H1 (cell line): ENCODE measurements around the gene PITPNC1. TPM values are rescaled to one million over a fixed set of nuclear protein-coding genes. Genes with fewer than 3 reads are reported as not detected.

Experiments
- CTCF ChIA-PET: fragments of 300-600 bp; sonication (Branson Sonifier 250); formaldehyde crosslinking; loops from one replicate; lab custom pipeline; 2021; ENCODE audit not compliant: partially characterized antibody; lab: Charles Lee
- POLR2A ChIA-PET: fragments of 300-600 bp; sonication (Branson Sonifier 250); formaldehyde crosslinking; loops from one replicate; lab custom pipeline; 2021; ENCODE audit warnings: inconsistent platforms; ENCODE audit not compliant: partially characterized antibody; lab: Charles Lee
- DNase-seq, 2 experiments: peaks; one replicate each; pipeline versions ENCODE4 v3.0.0 to v3.0.0-alpha.2; 2010 to 2022; ENCODE audit warnings: low spot score in 2 of 2, low read depth in 1 of 2, mixed read lengths in 1 of 2
- FAIRE-seq: peaks from 2 replicates; lab custom pipeline; 2011; peaks lifted over from hg19 to GRCh38; lab: Jason Lieb, UNC
- H2AFZ ChIP-seq: 2 replicates; pipeline ENCODE4 v1.8.1; 2012; ENCODE audit warnings: low read length, inconsistent platforms
- H2AK5ac ChIP-seq: 2 replicates; pipeline ENCODE4 v1.6.1; 2013; ENCODE audit warnings: low read depth, low read length
- H2BK120ac ChIP-seq: replicated peaks from 2 replicates; pipeline ENCODE3; 2013; ENCODE audit warnings: low read depth, low read length, inconsistent platforms
- H2BK12ac ChIP-seq: 2 replicates; pipeline ENCODE4 v1.6.1; 2013; ENCODE audit warnings: low read depth, low read length
- H2BK15ac ChIP-seq: 2 replicates; pipeline ENCODE4 v1.6.1; 2013; ENCODE audit warnings: low read length
- H2BK20ac ChIP-seq: 2 replicates; pipeline ENCODE4 v1.6.1; 2013; ENCODE audit warnings: low read length
- H2BK5ac ChIP-seq: 2 replicates; pipeline ENCODE4 v1.6.1; 2013; ENCODE audit warnings: low read depth, low read length
- H3K14ac ChIP-seq: 2 replicates; pipeline ENCODE4 v1.6.1; 2013; ENCODE audit warnings: inconsistent platforms; ENCODE audit not compliant: insufficient read length
- H3K18ac ChIP-seq: 2 replicates; pipeline ENCODE4 v1.6.1; 2013; ENCODE audit warnings: low read length; ENCODE audit errors: extremely low read depth
- H3K23ac ChIP-seq: 2 replicates; pipeline ENCODE4 v1.6.1; 2013; ENCODE audit warnings: inconsistent platforms; ENCODE audit not compliant: insufficient read length
- H3K23me2 ChIP-seq: 2 replicates; pipeline ENCODE4 v1.6.1; 2013; ENCODE audit warnings: low read depth, low read length
- H3K27ac ChIP-seq: 2 replicates; pipeline ENCODE4 v1.6.1; 2011; ENCODE audit warnings: low read depth, low read length, inconsistent platforms
- H3K27me3 ChIP-seq, 4 experiments: replicated peaks in 1 of 4; 1 replicate in 1 of 4; 2 replicates in 3 of 4; pipeline versions ENCODE4 v1.6.1 to v1.8.1; 2011 to 2013; ENCODE audit warnings: low read length in 3 of 4, mild to moderate bottlenecking in 3 of 4, inconsistent platforms in 2 of 4, mixed read lengths in 2 of 4, moderate library complexity in 1 of 4; ENCODE audit not compliant: control insufficient read depth in 3 of 4, insufficient read depth in 3 of 4; ENCODE audit errors: extremely low read depth in 1 of 4
- H3K36me3 ChIP-seq, 4 experiments: 2 replicates each; pipeline versions ENCODE4 v1.6.1 to v1.8.1; 2011 to 2013; ENCODE audit warnings: mild to moderate bottlenecking in 4 of 4, low read length in 3 of 4, moderate library complexity in 2 of 4, control low read depth in 1 of 4, inconsistent platforms in 1 of 4; ENCODE audit not compliant: insufficient read depth in 4 of 4, control insufficient read depth in 2 of 4
- H3K4ac ChIP-seq: replicated peaks from 2 replicates; pipeline ENCODE3; 2013; ENCODE audit warnings: low read length, low read depth, mixed read lengths, inconsistent platforms; ENCODE audit not compliant: insufficient read length
- H3K4me1 ChIP-seq, 4 experiments: replicated peaks in 1 of 4; 1 replicate in 1 of 4; 2 replicates in 3 of 4; pipeline versions ENCODE4 v1.6.1 to v1.8.1; 2011 to 2013; ENCODE audit warnings: low read length in 3 of 4, inconsistent platforms in 2 of 4, mixed read lengths in 1 of 4; ENCODE audit not compliant: insufficient read depth in 4 of 4, control insufficient read depth in 3 of 4
- H3K4me2 ChIP-seq, 2 experiments: 2 replicates each; pipeline versions ENCODE4 v1.6.1 to v1.8.1; 2011 to 2013; ENCODE audit warnings: low read depth in 2 of 2, low read length in 2 of 2, control low read depth in 1 of 2, inconsistent platforms in 1 of 2, mild to moderate bottlenecking in 1 of 2; ENCODE audit not compliant: insufficient read depth in 1 of 2
- H3K4me3 ChIP-seq, 4 experiments: fragments of 200-600, 300-600 bp in 1 of 4; sonication (generic), shearing (Covaris generic), sonication (Bioruptor Twin) in 1 of 4; 2 replicates each; pipeline versions ENCODE4 v1.5.1 to v1.8.1; 2011 to 2016; ENCODE audit warnings: low read length in 4 of 4, low read depth in 3 of 4, control low read depth in 2 of 4, inconsistent platforms in 2 of 4, mild to moderate bottlenecking in 2 of 4, mixed read lengths in 1 of 4, moderate library complexity in 1 of 4; ENCODE audit not compliant: insufficient read depth in 2 of 4; ENCODE audit errors: extremely low read depth in 1 of 4
- H3K56ac ChIP-seq: replicated peaks from 2 replicates; pipeline ENCODE3; 2013; ENCODE audit warnings: low read depth, mild to moderate bottlenecking, mixed read lengths, low read length, inconsistent platforms; ENCODE audit not compliant: insufficient read length
- H3K79me1 ChIP-seq: 2 replicates; pipeline ENCODE4 v1.6.1; 2013; ENCODE audit warnings: low read depth, low read length, control low read depth
- H3K79me2 ChIP-seq, 2 experiments: 2 replicates each; pipeline versions ENCODE4 v1.6.1 to v1.8.1; 2012 to 2013; ENCODE audit warnings: low read length in 2 of 2, mild to moderate bottlenecking in 2 of 2, inconsistent platforms in 1 of 2; ENCODE audit not compliant: insufficient read depth in 2 of 2, control insufficient read depth in 1 of 2
- H3K9ac ChIP-seq, 4 experiments: replicated peaks in 1 of 4; 1 replicate in 1 of 4; 2 replicates in 3 of 4; pipeline versions ENCODE4 v1.6.1 to v1.8.1; 2011 to 2013; ENCODE audit warnings: low read depth in 3 of 4, low read length in 3 of 4, control low read depth in 2 of 4, mild to moderate bottlenecking in 2 of 4, moderate library complexity in 2 of 4, inconsistent platforms in 1 of 4; ENCODE audit errors: extremely low read depth in 1 of 4
- H3K9me3 ChIP-seq, 2 experiments: 2 replicates each; pipeline versions ENCODE4 v1.6.1 to v1.8.1; 2012 to 2013; ENCODE audit warnings: mild to moderate bottlenecking in 2 of 2, moderate library complexity in 2 of 2, control low read depth in 1 of 2, inconsistent platforms in 1 of 2, low read depth in 1 of 2, low read length in 1 of 2, mixed read lengths in 1 of 2; ENCODE audit not compliant: insufficient read depth in 2 of 2
- H4K20me1 ChIP-seq, 2 experiments: replicated peaks in 1 of 2; 2 replicates each; pipeline versions ENCODE3 to v1.8.1; 2011 to 2013; ENCODE audit warnings: inconsistent platforms in 2 of 2, low read length in 2 of 2, mild to moderate bottlenecking in 1 of 2; ENCODE audit not compliant: insufficient read depth in 2 of 2, control insufficient read depth in 1 of 2
- H4K5ac ChIP-seq: 2 replicates; pipeline ENCODE4 v1.6.1; 2013; ENCODE audit warnings: low read length, low read depth, mixed read lengths, inconsistent platforms; ENCODE audit not compliant: insufficient read length
- H4K8ac ChIP-seq: 2 replicates; pipeline ENCODE4 v1.8.0; 2013; ENCODE audit warnings: mild to moderate bottlenecking, moderate library complexity, low read length, inconsistent platforms; ENCODE audit not compliant: insufficient read depth; ENCODE audit errors: extremely low read depth
- H4K91ac ChIP-seq: replicated peaks from 2 replicates; pipeline ENCODE3; 2013; ENCODE audit warnings: low read length, mixed read lengths, inconsistent platforms; ENCODE audit not compliant: insufficient read length
- WGBS, 2 experiments: shearing (Covaris generic) in 1 of 2; methylation state at CpG; one replicate each; pipeline versions ENCODE4 v1.1.6 to v1.1.7; 2013 to 2015; ENCODE audit warnings: low lambda C conversion rate in 2 of 2, mixed read lengths in 2 of 2, inconsistent platforms in 1 of 2, low coverage in 1 of 2, missing lambda C conversion rate in 1 of 2; ENCODE audit not compliant: insufficient replicate concordance in 2 of 2, insufficient coverage in 1 of 2, insufficient read length in 1 of 2; ENCODE audit errors: extremely low coverage in 1 of 2, missing lambda C conversion rate in 1 of 2; 5-methylcytosine and 5-hydroxymethylcytosine counted together
- polyA plus RNA-seq, 7 experiments: library from polyadenylated mRNA; depleted of rRNA in 3 of 7; stranded (reverse) in 5 of 7; unstranded in 2 of 7; fragments of >200 nt in 5 of 7; fragments of 200-250 nt in 2 of 7; gene quantifications; 1 replicate in 5 of 7; 2 replicates in 1 of 7; 4 replicates in 1 of 7; pipeline versions ENCODE4 v1.2.1 to v1.2.3, GENCODE V29; 2011 to 2013; ENCODE audit warnings: missing spikeins in 2 of 7, mixed read lengths in 2 of 7
- total RNA-seq: library from RNA; stranded (reverse); fragmentation: NEBNext Ultra II Directional; extraction: Animal tissue kit (Norgen Biotek cat#: 25700); gene quantifications from 2 replicates; pipeline ENCODE4 v1.2.1, GENCODE V29; 2021

PITPNC1 gene
- total and polyA plus RNA-seq, 2 of the 8 experiments (the other 6 are each of a cell fraction or from before 2014, with no cell fraction given) = 17.6 to 54.7 TPM

DNA sequence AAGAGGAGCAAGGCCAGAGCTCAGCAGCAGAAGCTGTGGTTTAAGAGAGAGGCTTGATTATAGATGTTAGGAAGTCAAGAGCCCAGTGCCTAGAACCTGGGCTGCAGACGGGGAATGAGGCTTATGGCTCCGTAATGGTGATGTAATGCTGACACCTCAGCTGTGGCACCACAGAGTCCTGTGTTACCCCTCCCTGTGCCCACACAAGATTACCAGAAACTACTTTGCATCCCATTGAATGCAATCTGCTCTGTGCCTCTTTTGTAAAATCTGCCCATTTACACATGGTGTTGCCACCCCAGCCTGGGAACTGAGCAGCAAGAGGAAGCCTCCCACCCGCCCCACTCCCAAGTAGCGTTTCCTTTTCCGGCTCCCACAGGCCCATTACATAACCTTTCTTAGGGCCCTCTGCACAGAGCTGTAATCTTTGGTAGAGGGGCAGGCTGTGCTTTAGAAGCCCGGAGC, 57.0 kb downstream of the PITPNC1 start:
- 0 out of 2 replicates have a peak overlapping the region, but pooled peaks have one; percentile 86 for H2AK5ac ChIP-seq
- H3K23me2 ChIP-seq = no peaks in the 10 kb centered on the region
- H3K18ac ChIP-seq = no peak overlapping the region
- peaks cover 0 to 44% of the 10 kb centered on the region in 2 experiments; a peak in 3 of 4 replicates for H3K79me2 ChIP-seq
- H3K27me3 ChIP-seq = no peaks in the 10 kb centered on the region
- peaks cover 0 to 4% (median 1%) of the 10 kb centered on the region in 4 experiments; a peak in 3 of 7 replicates for H3K4me1 ChIP-seq
- no peak overlapping the region for H3K23ac ChIP-seq
- no peaks in the 10 kb centered on the region for H3K9me3 ChIP-seq
- no peak for FAIRE-seq
- no peak overlapping the region for H3K4me3 ChIP-seq
- no peak overlapping the region for H2BK15ac ChIP-seq
- no peak overlapping the region for H2AFZ ChIP-seq
- peaks cover 0 to 3% of the 10 kb centered on the region in 2 experiments for H4K20me1 ChIP-seq
- H2BK20ac ChIP-seq = no peak overlapping the region
- H3K36me3 ChIP-seq = no peaks in the 10 kb centered on the region
- WGBS, 2 experiments = 89% methylated on average over 6 of the region's 6 CpGs; no CpG with 5 or more reads in 1 of the 2 experiments
- peak overlapping the region; percentile 62; the same call in 1 of the 2 replicates for H4K8ac ChIP-seq
- H2BK5ac ChIP-seq = no peak overlapping the region
- peaks cover 4% of the 10 kb centered on the region; the same call in 1 of the 2 replicates for H3K79me1 ChIP-seq
- H4K91ac ChIP-seq = no peak overlapping the region
- ChIA-PET POLR2A (interaction anchor here (1.3 kb wide), 1 partner anchor 9 kb away, joined by 3 read pairs; no protein-coding TSS in a partner anchor), CTCF (interaction anchor here (0.6 to 3.0 kb wide), 8 partner anchors 15 to 406 kb away, joined by 3 to 8 read pairs (median 3); no protein-coding TSS in a partner anchor)
- no peak overlapping the region for H3K4me2 ChIP-seq
- H3K27ac ChIP-seq = no peak overlapping the region
- no peak overlapping the region for H3K9ac ChIP-seq
- H2BK12ac ChIP-seq = no peak overlapping the region
- H4K5ac ChIP-seq = no peak overlapping the region
- H3K56ac ChIP-seq = no peak overlapping the region
- H3K14ac ChIP-seq = no peak overlapping the region
- no peak overlapping the region for H2BK120ac ChIP-seq
- DNase-seq = no peak
- H3K4ac ChIP-seq = no peak overlapping the region
